ENCODE data around the gene CPED1. TPM values are rescaled to one million over a fixed set of nuclear protein-coding genes. Genes with fewer than 3 reads are reported as not detected.

CPED1 gene
- total RNA-seq, 1 experiment from 2014 or later = 0.39 TPM

DNA sequence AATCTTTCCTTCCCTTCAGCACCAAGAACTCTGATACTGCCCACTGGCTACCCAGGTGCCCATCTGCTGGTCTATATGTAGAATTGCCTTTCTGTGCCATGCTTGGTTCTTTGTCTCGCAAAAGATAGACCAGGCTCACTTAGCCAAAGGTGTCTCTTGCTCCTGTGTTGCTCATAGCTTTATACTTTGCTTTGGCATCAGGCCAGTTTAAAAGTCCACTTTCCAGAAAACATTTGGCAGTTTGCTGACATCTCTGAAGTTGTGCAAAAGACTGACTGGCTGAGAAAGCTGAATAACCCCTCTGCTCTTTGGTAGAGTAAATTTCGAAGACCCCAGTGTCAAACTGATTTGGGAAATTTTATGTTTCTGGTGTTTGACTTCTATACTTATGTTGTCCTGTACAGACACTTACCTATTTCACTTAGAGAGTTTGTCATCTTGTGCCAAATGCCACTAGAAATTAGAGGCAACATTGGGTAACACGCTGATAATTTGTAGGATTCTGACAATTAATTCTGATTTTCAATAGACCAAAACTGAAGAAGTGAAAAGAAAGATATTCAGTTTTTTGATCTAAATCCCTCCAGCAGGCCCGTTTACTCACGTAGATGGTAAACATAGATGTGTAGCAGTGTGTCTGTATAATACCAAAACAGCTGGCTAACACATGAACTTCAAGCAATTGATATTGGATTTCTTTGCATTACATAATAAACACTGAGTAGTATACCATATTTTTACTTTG lies 91.1 kb downstream of the CPED1 start:
- in situ Hi-C loops (cut with HindIII; ENCODE audit: low pct_unique_long_range_greater_than_20kb, low sequenced_read_pairs) = no loop called here

DNA sequence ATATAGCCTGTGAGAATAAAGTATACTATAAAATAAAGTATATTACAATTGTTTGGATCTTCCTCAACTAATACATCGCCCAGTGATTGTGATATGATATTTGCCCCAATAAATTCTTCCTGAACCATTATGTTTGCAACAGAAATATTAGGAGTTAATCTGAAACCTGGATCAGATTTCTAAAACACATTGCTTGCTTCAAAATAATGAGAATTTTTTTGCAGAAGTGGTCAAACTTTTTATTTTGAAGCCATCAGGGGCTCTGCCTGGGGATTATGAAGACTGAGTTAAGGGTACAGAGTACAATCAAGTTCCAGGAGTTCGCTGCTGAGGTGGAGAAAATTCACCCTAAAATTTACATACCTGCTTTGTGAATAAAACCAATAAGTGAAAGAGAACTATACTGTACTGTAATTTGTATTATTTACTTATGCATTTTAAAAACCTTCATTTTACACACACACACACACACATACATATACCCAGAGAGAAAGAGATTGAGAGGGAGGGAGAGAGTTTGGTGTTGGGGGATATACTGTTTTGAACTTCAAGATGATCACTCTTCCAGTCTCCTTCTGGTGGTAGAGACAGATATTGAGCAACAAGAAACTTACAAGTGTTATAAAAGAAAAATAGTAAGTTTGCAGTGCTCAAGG lies 91.9 kb downstream of the CPED1 start:
- TF ChIP-seq, protein P1, sequence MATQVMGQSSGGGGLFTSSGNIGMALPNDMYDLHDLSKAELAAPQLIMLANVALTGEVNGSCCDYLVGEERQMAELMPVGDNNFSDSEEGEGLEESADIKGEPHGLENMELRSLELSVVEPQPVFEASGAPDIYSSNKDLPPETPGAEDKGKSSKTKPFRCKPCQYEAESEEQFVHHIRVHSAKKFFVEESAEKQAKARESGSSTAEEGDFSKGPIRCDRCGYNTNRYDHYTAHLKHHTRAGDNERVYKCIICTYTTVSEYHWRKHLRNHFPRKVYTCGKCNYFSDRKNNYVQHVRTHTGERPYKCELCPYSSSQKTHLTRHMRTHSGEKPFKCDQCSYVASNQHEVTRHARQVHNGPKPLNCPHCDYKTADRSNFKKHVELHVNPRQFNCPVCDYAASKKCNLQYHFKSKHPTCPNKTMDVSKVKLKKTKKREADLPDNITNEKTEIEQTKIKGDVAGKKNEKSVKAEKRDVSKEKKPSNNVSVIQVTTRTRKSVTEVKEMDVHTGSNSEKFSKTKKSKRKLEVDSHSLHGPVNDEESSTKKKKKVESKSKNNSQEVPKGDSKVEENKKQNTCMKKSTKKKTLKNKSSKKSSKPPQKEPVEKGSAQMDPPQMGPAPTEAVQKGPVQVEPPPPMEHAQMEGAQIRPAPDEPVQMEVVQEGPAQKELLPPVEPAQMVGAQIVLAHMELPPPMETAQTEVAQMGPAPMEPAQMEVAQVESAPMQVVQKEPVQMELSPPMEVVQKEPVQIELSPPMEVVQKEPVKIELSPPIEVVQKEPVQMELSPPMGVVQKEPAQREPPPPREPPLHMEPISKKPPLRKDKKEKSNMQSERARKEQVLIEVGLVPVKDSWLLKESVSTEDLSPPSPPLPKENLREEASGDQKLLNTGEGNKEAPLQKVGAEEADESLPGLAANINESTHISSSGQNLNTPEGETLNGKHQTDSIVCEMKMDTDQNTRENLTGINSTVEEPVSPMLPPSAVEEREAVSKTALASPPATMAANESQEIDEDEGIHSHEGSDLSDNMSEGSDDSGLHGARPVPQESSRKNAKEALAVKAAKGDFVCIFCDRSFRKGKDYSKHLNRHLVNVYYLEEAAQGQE (IDR thresholded peaks at IDR 0.05; ENCODE audit: insufficient read depth in 1 of 2, low read depth in 2 of 2, low read length in 1 of 2) = no peak
- TF ChIP-seq TCF7L2 (IDR thresholded peaks at IDR 0.05; ENCODE audit: low read depth, low read length) = no peak
- TF ChIP-seq POLR2AphosphoS5 (IDR thresholded peaks at IDR 0.05; ENCODE audit: low read depth, low read length) = no peak
- TF ChIP-seq, protein P2, sequence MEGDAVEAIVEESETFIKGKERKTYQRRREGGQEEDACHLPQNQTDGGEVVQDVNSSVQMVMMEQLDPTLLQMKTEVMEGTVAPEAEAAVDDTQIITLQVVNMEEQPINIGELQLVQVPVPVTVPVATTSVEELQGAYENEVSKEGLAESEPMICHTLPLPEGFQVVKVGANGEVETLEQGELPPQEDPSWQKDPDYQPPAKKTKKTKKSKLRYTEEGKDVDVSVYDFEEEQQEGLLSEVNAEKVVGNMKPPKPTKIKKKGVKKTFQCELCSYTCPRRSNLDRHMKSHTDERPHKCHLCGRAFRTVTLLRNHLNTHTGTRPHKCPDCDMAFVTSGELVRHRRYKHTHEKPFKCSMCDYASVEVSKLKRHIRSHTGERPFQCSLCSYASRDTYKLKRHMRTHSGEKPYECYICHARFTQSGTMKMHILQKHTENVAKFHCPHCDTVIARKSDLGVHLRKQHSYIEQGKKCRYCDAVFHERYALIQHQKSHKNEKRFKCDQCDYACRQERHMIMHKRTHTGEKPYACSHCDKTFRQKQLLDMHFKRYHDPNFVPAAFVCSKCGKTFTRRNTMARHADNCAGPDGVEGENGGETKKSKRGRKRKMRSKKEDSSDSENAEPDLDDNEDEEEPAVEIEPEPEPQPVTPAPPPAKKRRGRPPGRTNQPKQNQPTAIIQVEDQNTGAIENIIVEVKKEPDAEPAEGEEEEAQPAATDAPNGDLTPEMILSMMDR (IDR thresholded peaks at IDR 0.05) = no peak
- no peak for TF ChIP-seq SIN3A (IDR thresholded peaks at IDR 0.05; ENCODE audit: borderline replicate concordance, insufficient read depth, low read depth, low read length)
- no peak overlapping the region for H3K27ac ChIP-seq (ENCODE audit: low read length)
- POLR2A ChIA-PET = no interaction called here
- BruUV-seq (replicated peaks) = no TSS peak
- no peaks in the 10 kb centered on the region for H3K9me3 ChIP-seq (ENCODE audit: control insufficient read depth, insufficient read depth, low read depth, low read length)
- ATAC-seq (no peak), DNase-seq (ENCODE audit: low read depth, low spot score) (no peak)
- H3K36me3 ChIP-seq (ENCODE audit: control insufficient read depth, insufficient read depth, low read length) = no peaks in the 10 kb centered on the region
- H3K4me3 ChIP-seq (ENCODE audit: low read depth in 2 of 2, low read length in 2 of 2) = no peak overlapping the region
- intact Hi-C loops (cut with micrococcal nuclease; ENCODE audit: unreplicated experiment) = loop anchor here (5.0 kb wide), 1 partner anchor 288 kb away; no protein-coding TSS in a partner anchor
- CTCF ChIA-PET = interaction anchor here (0.6 kb wide), 1 partner anchor 53 kb away, joined by 3 read pairs; no protein-coding TSS in a partner anchor
- H3K27me3 ChIP-seq (ENCODE audit: control insufficient read depth, insufficient read depth, low read length) = 0 out of 2 replicates have a peak, but pooled peaks cover 2% of the 10 kb centered on the region
- in situ Hi-C loops (cut with HindIII; ENCODE audit: low pct_unique_long_range_greater_than_20kb, low sequenced_read_pairs) = no loop called here
- no peaks in the 10 kb centered on the region for H3K4me1 ChIP-seq (ENCODE audit: control insufficient read depth, insufficient read depth, low read length)

More for the DNA sequence above, 91.1 kb downstream of the CPED1 start:
- BruUV-seq (replicated peaks) = no TSS peak
- ATAC-seq (no peak), DNase-seq (ENCODE audit: low read depth, low spot score) (no peak)
- Histone ChIP-seq H3K4me1 (ENCODE audit: control insufficient read depth, insufficient read depth, low read length) (no peaks in the 10 kb centered on the region), H3K36me3 (ENCODE audit: control insufficient read depth, insufficient read depth, low read length) (no peaks in the 10 kb centered on the region), H3K4me3 (ENCODE audit: low read depth in 2 of 2, low read length in 2 of 2) (no peak overlapping the region), H3K27me3 (ENCODE audit: control insufficient read depth, insufficient read depth, low read length) (0 out of 2 replicates have a peak, but pooled peaks cover 2% of the 10 kb centered on the region), H3K9me3 (ENCODE audit: control insufficient read depth, insufficient read depth, low read depth, low read length) (no peaks in the 10 kb centered on the region), H3K27ac (ENCODE audit: low read length) (no peak overlapping the region)
- POLR2A ChIA-PET = no interaction called here
- TF ChIP-seq POLR2AphosphoS5 (IDR thresholded peaks at IDR 0.05; ENCODE audit: low read depth, low read length) = no peak
- no peak for TF ChIP-seq TCF7L2 (IDR thresholded peaks at IDR 0.05; ENCODE audit: low read depth, low read length)
- TF ChIP-seq, protein P1 (IDR thresholded peaks at IDR 0.05; ENCODE audit: insufficient read depth in 1 of 2, low read depth in 2 of 2, low read length in 1 of 2) = no peak
- TF ChIP-seq, protein P2 (IDR thresholded peaks at IDR 0.05) = no peak
- TF ChIP-seq SIN3A (IDR thresholded peaks at IDR 0.05; ENCODE audit: borderline replicate concordance, insufficient read depth, low read depth, low read length) = no peak
- intact Hi-C loops (cut with micrococcal nuclease; ENCODE audit: unreplicated experiment) = loop anchor here (5.0 kb wide), 1 partner anchor 287 kb away; no protein-coding TSS in a partner anchor
- CTCF ChIA-PET = no interaction called here
